H1 (cell line): ENCODE results near the gene COL11A1. TPM values are rescaled to one million over a fixed set of nuclear protein-coding genes. Genes with fewer than 3 reads are reported as not detected.

Experiments used
- ASH2L ChIP-seq: fragments of 200-600, 300-600 bp; sonication (generic); IDR thresholded peaks from one replicate; pipeline ENCODE4 v1.7.1; 2017; ENCODE audit warnings: low read length
- CHD2 ChIP-seq: IDR thresholded peaks from 2 replicates; pipeline ENCODE4 v1.6.1; 2012; ENCODE audit warnings: low read length, improper control_type of control experiment
- JUN ChIP-seq: IDR thresholded peaks from 2 replicates; pipeline ENCODE4 v1.6.1; 2011; ENCODE audit warnings: low read depth, mild to moderate bottlenecking, improper control_type of control experiment, low read length
- RFX5 ChIP-seq: IDR thresholded peaks from 2 replicates; pipeline ENCODE4 v1.6.1; 2011; ENCODE audit warnings: low read depth, low read length, improper control_type of control experiment, borderline replicate concordance
- SAP30 ChIP-seq: fragments of 300-600 bp; sonication (generic); IDR thresholded peaks from 2 replicates; pipeline ENCODE4 v1.7.1; 2012; ENCODE audit warnings: low read length, moderate library complexity, mild to moderate bottlenecking, inconsistent platforms; ENCODE audit not compliant: insufficient read depth, insufficient replicate concordance
- TBP ChIP-seq: IDR thresholded peaks from 2 replicates; pipeline ENCODE4 v1.6.1; 2011; ENCODE audit warnings: low read depth, low read length, improper control_type of control experiment
- polyA plus RNA-seq, 7 experiments: library from polyadenylated mRNA; depleted of rRNA in 3 of 7; stranded (reverse) in 5 of 7; unstranded in 2 of 7; fragments of >200 nt in 5 of 7; fragments of 200-250 nt in 2 of 7; gene quantifications; 1 replicate in 5 of 7; 2 replicates in 1 of 7; 4 replicates in 1 of 7; pipeline versions ENCODE4 v1.2.1 to v1.2.3, GENCODE V29; 2011 to 2013; ENCODE audit warnings: missing spikeins in 2 of 7, mixed read lengths in 2 of 7
- total RNA-seq: library from RNA; stranded (reverse); fragmentation: NEBNext Ultra II Directional; extraction: Animal tissue kit (Norgen Biotek cat#: 25700); gene quantifications from 2 replicates; pipeline ENCODE4 v1.2.1, GENCODE V29; 2021
- TF ChIP-seq, protein P1 (sequence below): fragments of 300-600 bp; sonication (generic); IDR thresholded peaks from 2 replicates; pipeline ENCODE4 v1.7.1; 2012; ENCODE audit warnings: low read length, moderate library complexity, mild to moderate bottlenecking, inconsistent platforms; ENCODE audit not compliant: insufficient replicate concordance
- TF ChIP-seq, protein P2 (sequence below): IDR thresholded peaks from 2 replicates; pipeline ENCODE4 v1.6.1; 2012; ENCODE audit warnings: inconsistent platforms

The COL11A1 gene
- total and polyA plus RNA-seq, 2 of the 8 experiments (the other 6 are each of a cell fraction or from before 2014, with no cell fraction given), result 4.0 to 27.9 TPM

DNA sequence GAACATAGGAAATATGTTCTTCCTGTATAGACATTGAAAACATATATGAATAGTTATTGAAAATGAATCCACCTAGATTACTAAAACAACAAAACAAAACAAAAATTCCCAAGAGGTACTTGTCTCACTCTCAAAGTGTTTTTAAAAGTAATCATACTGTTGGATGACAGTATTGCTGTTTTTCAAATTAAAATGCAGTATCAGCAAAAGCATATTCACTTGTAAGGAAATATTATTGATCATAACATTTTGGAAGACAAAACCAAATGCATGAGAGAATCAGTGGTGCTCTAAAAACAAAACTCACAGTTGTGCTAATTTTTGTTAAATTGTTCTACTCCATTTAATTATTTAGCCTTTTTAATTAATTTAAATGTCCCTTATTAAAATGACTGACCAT lies 131.0 kb downstream of the COL11A1 start (continued):
- TF ChIP-seq, protein P1, sequence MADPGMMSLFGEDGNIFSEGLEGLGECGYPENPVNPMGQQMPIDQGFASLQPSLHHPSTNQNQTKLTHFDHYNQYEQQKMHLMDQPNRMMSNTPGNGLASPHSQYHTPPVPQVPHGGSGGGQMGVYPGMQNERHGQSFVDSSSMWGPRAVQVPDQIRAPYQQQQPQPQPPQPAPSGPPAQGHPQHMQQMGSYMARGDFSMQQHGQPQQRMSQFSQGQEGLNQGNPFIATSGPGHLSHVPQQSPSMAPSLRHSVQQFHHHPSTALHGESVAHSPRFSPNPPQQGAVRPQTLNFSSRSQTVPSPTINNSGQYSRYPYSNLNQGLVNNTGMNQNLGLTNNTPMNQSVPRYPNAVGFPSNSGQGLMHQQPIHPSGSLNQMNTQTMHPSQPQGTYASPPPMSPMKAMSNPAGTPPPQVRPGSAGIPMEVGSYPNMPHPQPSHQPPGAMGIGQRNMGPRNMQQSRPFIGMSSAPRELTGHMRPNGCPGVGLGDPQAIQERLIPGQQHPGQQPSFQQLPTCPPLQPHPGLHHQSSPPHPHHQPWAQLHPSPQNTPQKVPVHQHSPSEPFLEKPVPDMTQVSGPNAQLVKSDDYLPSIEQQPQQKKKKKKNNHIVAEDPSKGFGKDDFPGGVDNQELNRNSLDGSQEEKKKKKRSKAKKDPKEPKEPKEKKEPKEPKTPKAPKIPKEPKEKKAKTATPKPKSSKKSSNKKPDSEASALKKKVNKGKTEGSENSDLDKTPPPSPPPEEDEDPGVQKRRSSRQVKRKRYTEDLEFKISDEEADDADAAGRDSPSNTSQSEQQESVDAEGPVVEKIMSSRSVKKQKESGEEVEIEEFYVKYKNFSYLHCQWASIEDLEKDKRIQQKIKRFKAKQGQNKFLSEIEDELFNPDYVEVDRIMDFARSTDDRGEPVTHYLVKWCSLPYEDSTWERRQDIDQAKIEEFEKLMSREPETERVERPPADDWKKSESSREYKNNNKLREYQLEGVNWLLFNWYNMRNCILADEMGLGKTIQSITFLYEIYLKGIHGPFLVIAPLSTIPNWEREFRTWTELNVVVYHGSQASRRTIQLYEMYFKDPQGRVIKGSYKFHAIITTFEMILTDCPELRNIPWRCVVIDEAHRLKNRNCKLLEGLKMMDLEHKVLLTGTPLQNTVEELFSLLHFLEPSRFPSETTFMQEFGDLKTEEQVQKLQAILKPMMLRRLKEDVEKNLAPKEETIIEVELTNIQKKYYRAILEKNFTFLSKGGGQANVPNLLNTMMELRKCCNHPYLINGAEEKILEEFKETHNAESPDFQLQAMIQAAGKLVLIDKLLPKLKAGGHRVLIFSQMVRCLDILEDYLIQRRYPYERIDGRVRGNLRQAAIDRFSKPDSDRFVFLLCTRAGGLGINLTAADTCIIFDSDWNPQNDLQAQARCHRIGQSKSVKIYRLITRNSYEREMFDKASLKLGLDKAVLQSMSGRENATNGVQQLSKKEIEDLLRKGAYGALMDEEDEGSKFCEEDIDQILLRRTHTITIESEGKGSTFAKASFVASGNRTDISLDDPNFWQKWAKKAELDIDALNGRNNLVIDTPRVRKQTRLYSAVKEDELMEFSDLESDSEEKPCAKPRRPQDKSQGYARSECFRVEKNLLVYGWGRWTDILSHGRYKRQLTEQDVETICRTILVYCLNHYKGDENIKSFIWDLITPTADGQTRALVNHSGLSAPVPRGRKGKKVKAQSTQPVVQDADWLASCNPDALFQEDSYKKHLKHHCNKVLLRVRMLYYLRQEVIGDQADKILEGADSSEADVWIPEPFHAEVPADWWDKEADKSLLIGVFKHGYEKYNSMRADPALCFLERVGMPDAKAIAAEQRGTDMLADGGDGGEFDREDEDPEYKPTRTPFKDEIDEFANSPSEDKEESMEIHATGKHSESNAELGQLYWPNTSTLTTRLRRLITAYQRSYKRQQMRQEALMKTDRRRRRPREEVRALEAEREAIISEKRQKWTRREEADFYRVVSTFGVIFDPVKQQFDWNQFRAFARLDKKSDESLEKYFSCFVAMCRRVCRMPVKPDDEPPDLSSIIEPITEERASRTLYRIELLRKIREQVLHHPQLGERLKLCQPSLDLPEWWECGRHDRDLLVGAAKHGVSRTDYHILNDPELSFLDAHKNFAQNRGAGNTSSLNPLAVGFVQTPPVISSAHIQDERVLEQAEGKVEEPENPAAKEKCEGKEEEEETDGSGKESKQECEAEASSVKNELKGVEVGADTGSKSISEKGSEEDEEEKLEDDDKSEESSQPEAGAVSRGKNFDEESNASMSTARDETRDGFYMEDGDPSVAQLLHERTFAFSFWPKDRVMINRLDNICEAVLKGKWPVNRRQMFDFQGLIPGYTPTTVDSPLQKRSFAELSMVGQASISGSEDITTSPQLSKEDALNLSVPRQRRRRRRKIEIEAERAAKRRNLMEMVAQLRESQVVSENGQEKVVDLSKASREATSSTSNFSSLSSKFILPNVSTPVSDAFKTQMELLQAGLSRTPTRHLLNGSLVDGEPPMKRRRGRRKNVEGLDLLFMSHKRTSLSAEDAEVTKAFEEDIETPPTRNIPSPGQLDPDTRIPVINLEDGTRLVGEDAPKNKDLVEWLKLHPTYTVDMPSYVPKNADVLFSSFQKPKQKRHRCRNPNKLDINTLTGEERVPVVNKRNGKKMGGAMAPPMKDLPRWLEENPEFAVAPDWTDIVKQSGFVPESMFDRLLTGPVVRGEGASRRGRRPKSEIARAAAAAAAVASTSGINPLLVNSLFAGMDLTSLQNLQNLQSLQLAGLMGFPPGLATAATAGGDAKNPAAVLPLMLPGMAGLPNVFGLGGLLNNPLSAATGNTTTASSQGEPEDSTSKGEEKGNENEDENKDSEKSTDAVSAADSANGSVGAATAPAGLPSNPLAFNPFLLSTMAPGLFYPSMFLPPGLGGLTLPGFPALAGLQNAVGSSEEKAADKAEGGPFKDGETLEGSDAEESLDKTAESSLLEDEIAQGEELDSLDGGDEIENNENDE, result no peak
- no peak for TF ChIP-seq RFX5
- TF ChIP-seq JUN, result no peak
- TF ChIP-seq SAP30, result no peak
- TF ChIP-seq TBP, result no peak
- TF ChIP-seq, protein P2, sequence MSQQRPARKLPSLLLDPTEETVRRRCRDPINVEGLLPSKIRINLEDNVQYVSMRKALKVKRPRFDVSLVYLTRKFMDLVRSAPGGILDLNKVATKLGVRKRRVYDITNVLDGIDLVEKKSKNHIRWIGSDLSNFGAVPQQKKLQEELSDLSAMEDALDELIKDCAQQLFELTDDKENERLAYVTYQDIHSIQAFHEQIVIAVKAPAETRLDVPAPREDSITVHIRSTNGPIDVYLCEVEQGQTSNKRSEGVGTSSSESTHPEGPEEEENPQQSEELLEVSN, result no peak
- no peak for TF ChIP-seq CHD2
- TF ChIP-seq ASH2L, result no peak
